NCI-H2196 treated with DMSO at 0.1 percent for 48 hours (cell line): ENCODE data around the gene ANKRD11.
"Not testable (repeated sequence)": the region's sequence is repeated elsewhere in the genome, so short reads cannot be mapped to it uniquely, and the experiment has no call there.

Experiments used
- DNase-seq: peaks from one replicate; lab custom pipeline; 2025; ENCODE audit not compliant: unreplicated experiment; lab: John Stamatoyannopoulos, UW

ANKRD11 gene

GRCh38 chr16:89304181-89304851, 186.0 kb downstream of the ANKRD11 start:
- DNase-seq, result no peak

GRCh38 chr16:89303617-89304016, 186.7 kb downstream of the ANKRD11 start:
- DNase-seq, result no peak

- DNase-seq, result no peak
Measured at GRCh38 chr16:89300976-89301360, 189.4 kb downstream of the ANKRD11 start.

GRCh38 chr16:89300311-89300975, 189.9 kb downstream of the ANKRD11 start:
- no peak for DNase-seq

GRCh38 chr16:89299357-89300111, 190.8 kb downstream of the ANKRD11 start:
- not testable (repeated sequence) for DNase-seq

- DNase-seq, result no peak
Measured at GRCh38 chr16:89298623-89299225, 191.6 kb downstream of the ANKRD11 start.

GRCh38 chr16:89297910-89298545, 192.3 kb downstream of the ANKRD11 start:
- no peak for DNase-seq

- DNase-seq, result no peak
Measured at GRCh38 chr16:89297156-89297874, 193.0 kb downstream of the ANKRD11 start.

GRCh38 chr16:89295915-89296314, 194.4 kb downstream of the ANKRD11 start:
- no peak for DNase-seq

- DNase-seq, result no peak
Measured at GRCh38 chr16:89295071-89295900, 195.1 kb downstream of the ANKRD11 start.

GRCh38 chr16:89294486-89294885, 195.9 kb downstream of the ANKRD11 start:
- no peak for DNase-seq

- no peak for DNase-seq
Measured at GRCh38 chr16:89293276-89294143, 196.9 kb downstream of the ANKRD11 start.

- DNase-seq, result no peak
Measured at GRCh38 chr16:89292443-89293078, 197.8 kb downstream of the ANKRD11 start.

- no peak for DNase-seq
Measured at GRCh38 chr16:89291776-89292175, 198.6 kb downstream of the ANKRD11 start.

- DNase-seq, result no peak
Measured at GRCh38 chr16:89291363-89291762, 199.0 kb downstream of the ANKRD11 start.

- no peak for DNase-seq
Measured at GRCh38 chr16:89290887-89291286, 199.5 kb downstream of the ANKRD11 start.

GRCh38 chr16:89290472-89290871, 199.9 kb downstream of the ANKRD11 start:
- DNase-seq, result no peak
